H9 (cell line): ENCODE results near the gene CWC27. TPM values are rescaled to one million over a fixed set of nuclear protein-coding genes. Genes with fewer than 3 reads are reported as not detected.

Experiments used
- DNase-seq: peaks from one replicate; pipeline ENCODE4 v3.0.0-alpha.2; 2017
- H2AFZ ChIP-seq: one replicate; pipeline ENCODE4 v1.6.1; 2013; ENCODE audit warnings: mild to moderate bottlenecking, low read length, control low read depth, moderate library complexity
- H2AK5ac ChIP-seq: 2 replicates; pipeline ENCODE4 v1.6.1; 2013; ENCODE audit warnings: low read length, control low read depth, mixed read lengths; ENCODE audit not compliant: insufficient read length
- H2BK120ac ChIP-seq: one replicate; pipeline ENCODE4 v1.6.1; 2013; ENCODE audit warnings: low read depth, mild to moderate bottlenecking, low read length, control low read depth, inconsistent platforms; ENCODE audit not compliant: poor library complexity, severe bottlenecking
- H2BK12ac ChIP-seq: 2 replicates; pipeline ENCODE4 v1.6.1; 2013; ENCODE audit warnings: low read length, control low read depth, mixed read lengths, low read depth; ENCODE audit not compliant: insufficient read length
- H2BK15ac ChIP-seq: 2 replicates; pipeline ENCODE4 v1.6.1; 2013; ENCODE audit warnings: low read depth, low read length, control low read depth
- H2BK20ac ChIP-seq: one replicate; pipeline ENCODE4 v1.6.1; 2013; ENCODE audit warnings: low read depth, mild to moderate bottlenecking, low read length, control low read depth, inconsistent platforms; ENCODE audit not compliant: poor library complexity, severe bottlenecking
- H2BK5ac ChIP-seq: 2 replicates; pipeline ENCODE4 v1.6.1; 2013; ENCODE audit warnings: low read length, control low read depth, mixed read lengths; ENCODE audit not compliant: insufficient read length
- H3K14ac ChIP-seq: 2 replicates; pipeline ENCODE4 v1.6.1; 2013; ENCODE audit warnings: low read length, control low read depth; ENCODE audit not compliant: insufficient read depth
- H3K18ac ChIP-seq: 2 replicates; pipeline ENCODE4 v1.6.1; 2013; ENCODE audit warnings: low read depth, mild to moderate bottlenecking, mixed read lengths, low read length, control low read depth; ENCODE audit not compliant: insufficient read length
- H3K23ac ChIP-seq: 2 replicates; pipeline ENCODE4 v1.6.1; 2013; ENCODE audit warnings: low read length, control low read depth, mixed read lengths, low read depth; ENCODE audit not compliant: insufficient read length
- H3K23me2 ChIP-seq: 2 replicates; pipeline ENCODE4 v1.6.1; 2013; ENCODE audit warnings: low read depth, mild to moderate bottlenecking, mixed read lengths, low read length, control low read depth; ENCODE audit not compliant: insufficient read length, poor library complexity, severe bottlenecking
- H3K27ac ChIP-seq: 2 replicates; pipeline ENCODE4 v1.5.1; 2013; ENCODE audit warnings: low read length, control low read depth, mixed read lengths, low read depth; ENCODE audit not compliant: insufficient read length
- H3K27me3 ChIP-seq: 2 replicates; pipeline ENCODE4 v1.6.1; 2013; ENCODE audit warnings: low read length, control low read depth, inconsistent platforms; ENCODE audit not compliant: insufficient read depth
- H3K4ac ChIP-seq: 2 replicates; pipeline ENCODE4 v1.6.1; 2013; ENCODE audit warnings: low read depth, mild to moderate bottlenecking, control low read depth, inconsistent platforms, low read length, moderate library complexity
- H3K4me1 ChIP-seq: 2 replicates; pipeline ENCODE4 v1.6.1; 2013; ENCODE audit warnings: low read length, control low read depth, inconsistent platforms; ENCODE audit not compliant: insufficient read depth
- H3K4me2 ChIP-seq: 2 replicates; pipeline ENCODE4 v1.6.1; 2013; ENCODE audit warnings: low read length, control low read depth, mixed read lengths; ENCODE audit not compliant: insufficient read length, insufficient read depth
- H3K56ac ChIP-seq: 2 replicates; pipeline ENCODE4 v1.6.1; 2013; ENCODE audit warnings: low read depth, mild to moderate bottlenecking, mixed read lengths, low read length, control low read depth; ENCODE audit not compliant: insufficient read length
- H3K79me1 ChIP-seq: 2 replicates; pipeline ENCODE4 v1.6.1; 2013; ENCODE audit warnings: low read depth, mild to moderate bottlenecking, moderate library complexity, low read length, control low read depth, inconsistent platforms; ENCODE audit not compliant: insufficient read depth, poor library complexity, severe bottlenecking
- H3K79me2 ChIP-seq: 2 replicates; pipeline ENCODE4 v1.6.1; 2013; ENCODE audit warnings: low read length, control low read depth, inconsistent platforms; ENCODE audit not compliant: insufficient read depth
- H3K9ac ChIP-seq: 2 replicates; pipeline ENCODE4 v1.6.1; 2013; ENCODE audit warnings: low read length, control low read depth, mixed read lengths; ENCODE audit not compliant: insufficient read length; ENCODE audit errors: extremely low read depth
- H3K9me3 ChIP-seq: one replicate; pipeline ENCODE4 v1.6.1; 2013; ENCODE audit warnings: low read depth, low read length, inconsistent platforms; ENCODE audit not compliant: control insufficient read depth
- H3T11ph ChIP-seq: one replicate; pipeline ENCODE4 v1.6.1; 2013; ENCODE audit warnings: mild to moderate bottlenecking, low read length, control low read depth, inconsistent platforms
- H4K20me1 ChIP-seq: one replicate; pipeline ENCODE4 v1.6.1; 2013; ENCODE audit not compliant: control insufficient read depth, insufficient read length, insufficient read depth
- H4K5ac ChIP-seq: 2 replicates; pipeline ENCODE4 v1.6.1; 2013; ENCODE audit warnings: low read depth, mild to moderate bottlenecking, mixed read lengths, low read length, control low read depth; ENCODE audit not compliant: insufficient read length
- H4K8ac ChIP-seq: replicated peaks from 2 replicates; pipeline ENCODE4 v1.6.1; 2013; ENCODE audit warnings: low read length, control low read depth, mixed read lengths, low read depth; ENCODE audit not compliant: insufficient read length
- H4K91ac ChIP-seq: 2 replicates; pipeline ENCODE4 v1.6.1; 2013; ENCODE audit warnings: low read depth, mild to moderate bottlenecking, moderate library complexity, mixed read lengths, low read length, control low read depth; ENCODE audit not compliant: insufficient read length
- H3K27ac Mint-ChIP-seq, 3 experiments: 2 replicates in 2 of 3; 3 replicates in 1 of 3; pipeline ENCODE4 v1.8.0; 2020 to 2021; ENCODE audit warnings: mixed read lengths in 3 of 3, mild to moderate bottlenecking in 1 of 3, moderate library complexity in 1 of 3
- H3K27me3 Mint-ChIP-seq: 2 replicates; pipeline ENCODE4 v1.8.0; 2021; ENCODE audit warnings: low read depth, mild to moderate bottlenecking, moderate library complexity, mixed read lengths
- H3K36me3 Mint-ChIP-seq, 3 experiments: 2 replicates in 2 of 3; 3 replicates in 1 of 3; pipeline ENCODE4 v1.8.0; 2020 to 2021; ENCODE audit warnings: low read depth in 3 of 3, mixed read lengths in 3 of 3; ENCODE audit not compliant: insufficient read depth in 1 of 3
- H3K4me1 Mint-ChIP-seq, 2 experiments: 2 replicates each; pipeline ENCODE4 v1.8.0; 2020; ENCODE audit warnings: mixed read lengths in 2 of 2
- H3K4me3 Mint-ChIP-seq, 2 experiments: 2 replicates in 1 of 2; 3 replicates in 1 of 2; pipeline ENCODE4 v1.8.0; 2020 to 2021; ENCODE audit warnings: mild to moderate bottlenecking in 2 of 2, mixed read lengths in 2 of 2, moderate library complexity in 1 of 2
- H3K9me3 Mint-ChIP-seq, 2 experiments: 2 replicates in 1 of 2; 3 replicates in 1 of 2; pipeline ENCODE4 v1.8.0; 2020; ENCODE audit warnings: mild to moderate bottlenecking in 2 of 2, mixed read lengths in 2 of 2, moderate library complexity in 1 of 2
- total RNA-seq: library from RNA; stranded (reverse); gene quantifications from 2 replicates; pipeline ENCODE4 v1.2.1, GENCODE V29; 2021
- TF ChIP-seq, protein P1 (sequence below): fragments of 200-600 bp; sonication (generic); conservative IDR thresholded peaks from 3 replicates; pipeline ENCODE4 v1.8.0; 2021; ENCODE audit warnings: antibody characterized with exemption, mild to moderate bottlenecking

CWC27 gene
- total RNA-seq, 1 experiment from 2014 or later = 41.9 TPM

DNA sequence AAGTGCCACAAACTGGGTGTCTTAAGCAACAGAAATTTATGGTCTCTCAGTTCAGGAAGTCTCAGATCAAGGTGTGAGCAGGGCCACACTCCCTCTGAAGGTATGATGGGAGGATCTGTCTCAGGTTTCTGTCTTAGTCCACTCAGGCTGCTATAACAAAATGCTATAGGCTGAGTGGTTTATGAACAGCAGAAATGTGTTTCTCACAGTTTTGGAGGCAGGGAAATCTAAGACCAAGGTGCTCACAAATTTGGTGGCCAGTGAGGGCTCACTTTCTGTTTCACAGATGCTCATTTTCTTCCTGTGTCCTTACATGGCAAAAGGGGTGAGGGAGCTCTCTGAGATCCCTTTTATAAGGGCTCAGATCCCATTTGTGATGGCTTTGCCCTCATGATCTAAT lies 281.4 kb downstream of the CWC27 start:
- Histone ChIP-seq H3K4ac (no peak overlapping the region), H3K23ac (no peak overlapping the region), H3K27ac (no peak overlapping the region), H2BK12ac (no peak overlapping the region), H2AFZ (no peak overlapping the region), H3T11ph (no peak overlapping the region), H2BK20ac (no peak overlapping the region), H3K79me2 (no peaks in the 10 kb centered on the region), H4K91ac (no peak overlapping the region), H2AK5ac (no peak overlapping the region), H3K9ac (no peak overlapping the region), H3K4me2 (no peak overlapping the region), H4K8ac (no peak overlapping the region), H3K18ac (no peak overlapping the region), H3K4me1 (no peaks in the 10 kb centered on the region), H3K23me2 (no peaks in the 10 kb centered on the region), H4K20me1 (no peaks in the 10 kb centered on the region), H2BK120ac (no peak overlapping the region), H3K9me3 (no peaks in the 10 kb centered on the region), H4K5ac (no peak overlapping the region), H2BK5ac (no peak overlapping the region), H3K79me1 (no peaks in the 10 kb centered on the region), H3K56ac (no peak overlapping the region), H2BK15ac (no peak overlapping the region), H3K27me3 (no peaks in the 10 kb centered on the region), H3K14ac (no peak overlapping the region)
- H3K4me3 Mint-ChIP-seq = no peak overlapping the region
- H3K27ac Mint-ChIP-seq = no peak overlapping the region
- TF ChIP-seq, protein P1, sequence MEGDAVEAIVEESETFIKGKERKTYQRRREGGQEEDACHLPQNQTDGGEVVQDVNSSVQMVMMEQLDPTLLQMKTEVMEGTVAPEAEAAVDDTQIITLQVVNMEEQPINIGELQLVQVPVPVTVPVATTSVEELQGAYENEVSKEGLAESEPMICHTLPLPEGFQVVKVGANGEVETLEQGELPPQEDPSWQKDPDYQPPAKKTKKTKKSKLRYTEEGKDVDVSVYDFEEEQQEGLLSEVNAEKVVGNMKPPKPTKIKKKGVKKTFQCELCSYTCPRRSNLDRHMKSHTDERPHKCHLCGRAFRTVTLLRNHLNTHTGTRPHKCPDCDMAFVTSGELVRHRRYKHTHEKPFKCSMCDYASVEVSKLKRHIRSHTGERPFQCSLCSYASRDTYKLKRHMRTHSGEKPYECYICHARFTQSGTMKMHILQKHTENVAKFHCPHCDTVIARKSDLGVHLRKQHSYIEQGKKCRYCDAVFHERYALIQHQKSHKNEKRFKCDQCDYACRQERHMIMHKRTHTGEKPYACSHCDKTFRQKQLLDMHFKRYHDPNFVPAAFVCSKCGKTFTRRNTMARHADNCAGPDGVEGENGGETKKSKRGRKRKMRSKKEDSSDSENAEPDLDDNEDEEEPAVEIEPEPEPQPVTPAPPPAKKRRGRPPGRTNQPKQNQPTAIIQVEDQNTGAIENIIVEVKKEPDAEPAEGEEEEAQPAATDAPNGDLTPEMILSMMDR = no peak
- peaks cover 0 to under 1% of the 10 kb centered on the region in 2 experiments; a peak in 1 of 5 replicates for H3K9me3 Mint-ChIP-seq
- no peak for DNase-seq
- no peaks in the 10 kb centered on the region for H3K36me3 Mint-ChIP-seq
- no peaks in the 10 kb centered on the region for H3K4me1 Mint-ChIP-seq
- no peaks in the 10 kb centered on the region for H3K27me3 Mint-ChIP-seq
